NCI-H146 treated with DMSO at 0.1 percent for 48 hours (cell line): ENCODE results near the gene OPN1LW.
"Not testable (repeated sequence)": the region's sequence is repeated elsewhere in the genome, so short reads cannot be mapped to it uniquely, and the experiment has no call there.

ENCODE experiments used
- DNase-seq: peaks from one replicate; lab custom pipeline; 2025; ENCODE audit not compliant: unreplicated experiment; lab: John Stamatoyannopoulos, UW

The OPN1LW gene

DNA sequence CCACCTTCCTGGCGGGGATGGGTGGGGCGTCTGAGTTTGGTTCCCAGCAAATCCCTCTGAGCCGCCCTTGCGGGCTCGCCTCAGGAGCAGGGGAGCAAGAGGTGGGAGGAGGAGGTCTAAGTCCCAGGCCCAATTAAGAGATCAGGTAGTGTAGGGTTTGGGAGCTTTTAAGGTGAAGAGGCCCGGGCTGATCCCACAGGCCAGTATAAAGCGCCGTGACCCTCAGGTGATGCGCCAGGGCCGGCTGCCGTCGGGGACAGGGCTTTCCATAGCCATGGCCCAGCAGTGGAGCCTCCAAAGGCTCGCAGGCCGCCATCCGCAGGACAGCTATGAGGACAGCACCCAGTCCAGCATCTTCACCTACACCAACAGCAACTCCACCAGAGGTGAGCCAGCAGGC, at the start of gene OPN1LW:
Gene OPN1LW (plus strand): TSS at position 234 of the 400 bp plus-strand sequence. CDS start 41 bp downstream, at position 275.
- not testable (repeated sequence) for DNase-seq

DNA sequence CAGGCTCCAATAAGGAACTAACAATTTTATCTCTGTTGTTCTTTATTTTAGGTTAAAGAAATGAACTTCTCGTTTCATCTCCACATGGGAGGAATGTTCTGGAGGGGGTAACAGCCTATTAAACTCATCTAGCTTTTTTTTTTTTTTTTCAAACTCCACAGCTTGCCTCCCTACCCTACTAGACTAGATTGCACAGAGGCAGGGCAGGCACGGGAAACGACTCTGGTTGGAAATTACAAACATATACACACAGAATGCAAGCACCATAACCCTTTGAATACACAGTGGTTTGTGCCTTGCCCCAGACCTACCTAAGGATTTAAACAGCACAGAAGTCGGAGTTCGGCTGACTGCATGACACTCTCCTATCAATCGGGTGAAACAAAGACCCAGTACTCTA, 49.2 kb upstream of the OPN1LW start:
- DNase-seq: no peak

- no peak for DNase-seq
Observed at GRCh38 chrX:154096140-154097002, 47.7 kb upstream of the OPN1LW start.

DNA sequence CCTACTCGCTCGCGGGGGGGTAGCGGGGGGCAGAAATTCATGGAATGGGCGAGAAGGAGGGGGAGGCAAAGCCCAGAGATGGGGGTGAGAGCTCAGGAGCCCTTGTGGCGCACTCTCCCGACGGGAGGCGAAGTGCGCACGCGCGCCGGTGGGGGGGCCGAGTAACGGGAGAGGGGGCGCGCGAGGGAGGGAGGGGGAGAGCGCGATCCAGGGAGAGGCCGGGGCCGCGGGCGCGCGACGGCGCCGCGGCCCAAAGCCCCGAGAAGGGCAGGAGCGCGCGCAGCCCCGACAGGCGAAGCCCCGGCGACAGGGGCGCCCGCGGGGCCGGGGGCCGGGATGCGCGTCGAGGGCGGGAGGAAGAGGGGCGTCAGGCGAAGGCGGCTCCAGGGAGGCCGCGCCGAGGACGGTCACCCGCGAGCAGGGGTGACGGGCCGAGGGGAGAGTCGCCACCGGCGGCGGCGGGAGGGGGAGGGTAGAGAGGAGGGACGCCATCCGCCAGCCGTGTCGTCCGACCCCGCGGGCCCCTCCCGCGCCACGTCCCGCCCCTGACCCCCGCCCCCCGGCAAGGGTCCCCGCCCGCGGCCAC, 46.9 kb upstream of the OPN1LW start:
- peak; percentile 33 for DNase-seq

GRCh38 chrX:154097589-154098541, 46.2 kb upstream of the OPN1LW start, which contains the start of gene MECP2:
TSS of gene MECP2 (minus strand) at chrX:154097717.
- peak; percentile 73 for DNase-seq

- DNase-seq: no peak
Observed at GRCh38 chrX:154098551-154098950, 45.5 kb upstream of the OPN1LW start.

- DNase-seq: no peak
Observed at GRCh38 chrX:154113729-154114128, 30.3 kb upstream of the OPN1LW start.

DNA sequence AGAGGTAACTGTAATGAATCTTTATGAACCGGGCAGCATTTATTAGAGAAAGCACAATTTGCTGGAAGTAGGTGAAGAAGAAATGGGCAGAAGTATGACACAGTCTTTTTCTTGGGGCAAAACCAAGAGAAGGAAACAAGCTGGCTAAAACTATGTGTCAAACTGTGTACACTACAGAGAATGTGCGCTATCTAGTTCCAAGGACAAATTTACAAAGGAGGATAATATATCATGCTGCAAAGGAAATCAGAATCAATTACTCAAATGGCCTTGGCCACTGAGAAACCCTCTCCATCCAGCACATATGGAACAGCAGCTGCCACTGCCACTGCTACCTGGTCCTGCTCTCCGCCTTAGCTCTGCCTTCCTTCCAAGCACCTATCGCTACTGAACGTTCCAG, 29.4 kb upstream of the OPN1LW start:
- DNase-seq: no peak

DNA sequence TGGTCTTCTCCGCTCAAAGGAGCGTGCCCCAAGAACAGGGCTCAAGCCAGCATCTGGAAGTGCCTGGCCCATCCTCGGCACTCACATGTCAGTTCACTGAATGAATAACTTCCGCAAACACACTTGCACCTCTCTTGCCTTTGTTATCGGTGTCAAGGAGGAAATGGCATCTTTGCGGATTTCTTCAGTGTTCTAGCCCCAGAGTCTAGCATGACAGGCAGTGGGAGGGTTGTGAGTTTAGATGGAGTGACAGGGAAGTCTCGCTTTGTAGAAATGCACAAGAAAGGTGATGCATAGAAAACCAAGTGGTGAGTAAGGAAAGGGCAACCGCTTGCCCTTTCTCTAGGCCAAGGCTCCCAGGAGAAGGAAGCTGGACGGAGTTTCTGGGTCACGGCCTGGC, 29.0 kb upstream of the OPN1LW start:
- DNase-seq: no peak

GRCh38 chrX:154115750-154116149, 28.3 kb upstream of the OPN1LW start:
- no peak for DNase-seq

GRCh38 chrX:154116426-154117211, 27.4 kb upstream of the OPN1LW start:
- DNase-seq: no peak

DNA sequence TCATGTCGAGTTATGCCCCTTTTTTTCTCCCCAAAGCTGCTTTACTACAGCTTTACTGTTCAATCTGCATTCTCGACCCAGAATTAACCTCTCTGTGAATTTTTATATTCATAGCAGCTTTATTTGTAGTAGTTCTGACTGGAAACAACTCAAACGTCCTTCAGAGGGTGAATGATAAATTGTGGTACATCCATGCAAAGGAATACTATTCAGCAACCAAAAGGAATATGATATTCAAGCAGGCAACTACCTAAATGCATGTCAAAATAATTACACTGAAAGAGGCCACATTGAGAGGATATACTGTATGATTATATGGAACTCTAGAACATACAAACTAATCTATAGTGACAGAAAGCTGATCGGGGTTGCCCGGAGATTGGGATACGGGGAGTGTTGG, 26.5 kb upstream of the OPN1LW start:
- no peak for DNase-seq

DNA sequence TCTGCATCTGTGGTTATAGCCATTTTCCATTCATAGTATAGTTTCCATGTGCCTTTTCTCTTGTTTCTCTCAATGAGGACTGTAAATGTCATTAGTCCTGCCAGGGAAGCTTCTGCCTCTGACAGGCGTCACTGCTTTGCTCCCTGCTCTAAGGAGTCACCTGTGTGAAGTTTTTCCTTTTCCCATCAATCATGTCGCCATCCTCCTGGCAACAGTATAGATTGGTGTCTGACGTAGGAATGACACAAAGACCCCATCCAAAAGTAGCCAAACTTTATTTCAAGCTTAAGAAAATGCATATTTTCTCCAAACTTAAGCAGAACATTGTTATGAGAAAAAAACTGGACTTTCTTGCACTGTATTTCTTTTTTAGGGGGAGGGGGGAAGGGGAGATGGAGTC, 23.5 kb upstream of the OPN1LW start:
- no peak for DNase-seq

DNA sequence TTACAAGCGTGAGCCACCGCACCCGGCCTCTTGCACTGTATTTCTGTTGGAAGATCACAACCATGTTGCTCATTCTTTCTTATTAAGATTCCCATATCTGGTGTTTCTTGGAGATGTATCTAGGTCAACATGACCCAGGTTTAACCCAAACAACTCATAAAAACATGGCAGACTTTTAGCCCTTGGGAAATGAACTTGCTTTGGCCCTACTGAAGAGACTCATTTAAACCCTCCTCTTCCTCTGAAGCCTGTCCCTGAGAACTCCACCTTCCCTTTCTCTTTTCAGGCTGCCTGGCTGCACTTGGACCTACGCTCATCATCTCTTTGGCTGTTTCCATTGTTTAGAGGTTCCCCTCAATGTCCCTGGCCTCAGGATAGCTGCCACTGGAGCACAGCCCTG, 22.8 kb upstream of the OPN1LW start:
- DNase-seq: no peak

GRCh38 chrX:154121961-154122360, 22.1 kb upstream of the OPN1LW start:
- no peak for DNase-seq

- no peak for DNase-seq
Observed at GRCh38 chrX:154123241-154124219, 20.5 kb upstream of the OPN1LW start.

GRCh38 chrX:154125391-154126040, 18.5 kb upstream of the OPN1LW start:
- DNase-seq: no peak

DNA sequence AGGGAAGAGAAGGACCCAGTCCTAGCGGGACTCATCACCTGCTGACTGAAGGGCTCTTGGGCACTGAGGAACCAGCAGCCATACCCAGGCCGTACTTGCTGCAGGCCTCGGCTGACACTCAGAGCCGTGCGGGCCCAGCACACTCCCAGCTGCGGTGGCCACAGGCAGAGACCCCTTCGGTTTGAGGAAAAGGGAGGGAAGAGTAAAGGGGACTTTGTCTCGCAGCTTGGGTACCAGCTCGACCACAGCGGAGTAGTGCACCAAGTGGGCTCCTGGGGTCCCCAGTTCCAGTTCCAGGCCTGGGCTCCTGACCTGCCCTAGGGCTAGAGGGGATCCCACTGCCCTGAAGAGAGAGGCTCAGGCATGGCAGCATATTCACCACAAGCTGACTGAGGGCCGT, 17.9 kb upstream of the OPN1LW start:
- no peak for DNase-seq

DNA sequence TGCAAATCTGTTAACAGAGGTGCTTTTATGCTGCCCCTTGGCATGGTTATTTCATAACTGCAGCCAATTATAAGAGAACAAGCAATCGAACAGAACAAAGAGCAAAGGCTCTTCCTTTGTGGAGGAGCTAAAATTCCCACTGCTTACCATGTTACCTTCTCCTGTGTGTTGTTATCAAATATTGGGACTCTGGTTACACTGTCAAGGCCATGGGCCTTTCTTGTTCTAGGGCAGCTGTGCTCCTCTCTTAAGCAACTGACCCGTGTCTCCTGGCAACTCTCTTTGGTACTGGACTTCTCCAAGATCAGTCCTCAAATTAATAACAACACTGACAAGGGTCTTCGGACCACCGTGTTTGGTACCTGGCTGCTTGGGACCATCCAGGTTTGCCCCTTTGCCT, 12.1 kb upstream of the OPN1LW start:
- no peak for DNase-seq
